Heart right ventricle (tissue), 16 donors: ENCODE data around the gene MAD1L1. TPM values are rescaled to one million over a fixed set of nuclear protein-coding genes. Genes with fewer than 3 reads are reported as not detected.

Experiments
- ATAC-seq, 8 donors: fragments of 200-7000 bp; cut with Tn5 transposase; one replicate each; pipeline ENCODE4 v1.9.1; 2020; ENCODE audit warnings: mild to moderate bottlenecking in 8 of 8, moderate library complexity in 8 of 8, moderate number of reproducible peaks in 1 of 8
- DNase-seq, 2 donors: peaks; one replicate each; pipeline ENCODE4 v3.0.0-alpha.2; 2020
- H3K27ac ChIP-seq, 10 donors: fragments of 200-600 bp; sonication (generic) in 2 of 10; one replicate each; pipeline versions ENCODE4 v1.5.0 to v1.8.0; 2020 to 2022; ENCODE audit warnings: mild to moderate bottlenecking in 3 of 10
- H3K27me3 ChIP-seq, 7 donors: fragments of 200-600 bp; one replicate each; pipeline ENCODE4 v1.8.0; 2021 to 2022; ENCODE audit warnings: mild to moderate bottlenecking in 2 of 7
- H3K36me3 ChIP-seq, 9 donors: fragments of 200-600 bp; sonication (generic) in 1 of 9; one replicate each; pipeline versions ENCODE4 v1.5.0 to v1.8.0; 2020 to 2022; ENCODE audit warnings: mild to moderate bottlenecking in 2 of 9
- H3K4me1 ChIP-seq, 9 donors: fragments of 200-600 bp; sonication (generic) in 1 of 9; one replicate each; pipeline versions ENCODE4 v1.5.0 to v1.8.0; 2020 to 2022; ENCODE audit warnings: mild to moderate bottlenecking in 4 of 9
- H3K4me3 ChIP-seq, 10 donors: fragments of 200-600 bp; sonication (generic) in 2 of 10; one replicate each; pipeline versions ENCODE4 v1.5.0 to v1.8.0; 2020 to 2022; ENCODE audit warnings: mild to moderate bottlenecking in 7 of 10, moderate library complexity in 2 of 10
- H3K9me3 ChIP-seq, 11 donors: fragments of 200-600 bp in 10 of 11; sonication (generic) in 2 of 11; one replicate each; pipeline versions ENCODE4 v1.5.0 to v1.8.0; 2013 to 2022; ENCODE audit warnings: mild to moderate bottlenecking in 2 of 11, control low read depth in 1 of 11, moderate library complexity in 1 of 11
- CTCF ChIP-seq, 9 donors: fragments of 200-600 bp; sonication (generic) in 2 of 9; IDR thresholded peaks; one replicate each; pipeline versions ENCODE4 v1.5.0 to v1.8.0; 2021 to 2022; ENCODE audit warnings: antibody characterized with exemption in 9 of 9, mild to moderate bottlenecking in 5 of 9, moderate library complexity in 1 of 9
- WGBS, 2 donors: extraction: QIAGEN DNeasy Blood & Tissue Kit; methylation state at CpG; one replicate each; pipeline ENCODE4 v1.1.7; 2013; ENCODE audit warnings: inconsistent platforms in 1 of 2; 5-methylcytosine and 5-hydroxymethylcytosine counted together
- intact Hi-C, 10 donors: fragments of 100-400 bp; cut with DNase I; formaldehyde crosslinking; loops; one replicate each; pipeline versions ENCODE4 v1.11.1 to v1.14.2; 2022
- polyA plus RNA-seq, 2 donors: library from polyadenylated mRNA; stranded (reverse); fragments of 200-250 nt; gene quantifications; one replicate each; pipeline ENCODE4 v1.2.3, GENCODE V29; 2013
- total RNA-seq, 10 donors: library from RNA; stranded (reverse); fragmentation: NEBNext Ultra II Directional in 3 of 10; extraction: Animal tissue kit (Norgen Biotek cat#: 25700) in 3 of 10; gene quantifications; one replicate each; pipeline versions ENCODE4 v1.2.1 to v1.2.4, GENCODE V29; 2021 to 2023
- donor health status: Arrhythmogenic right ventricular cardiomyopathy.
- donor health status: ischemic (EF 13 %, LVEDD 7.1; RV severe dilation, severe dysfunction).
- donor health status: healthy with polysubstance abuse.
- donor health status: DM: no; HTN: yes; CAD: no.
- donor health status: DM: no; HTN: no; CAD: no.
- donor health status: ischemic (EF 25% LVEDD 6.9; RV normal size, moderate dysfunction).
- donor health status: ischemic (EF 25% LVEDD 5.7; RV mildly dilated, moderate dysfunction).
- donor health status: healthy.
- donor health status: DM: yes; HTN: yes; CAD: no.
- donor health status: Ischemic cardiomyopathy.
- donor health status: ischemic (EF 35%, LVEDD 5.7; RV mildly dilated, moderate dysfunction).
- donor health status: nonischemic (EF 11% LVEDD 7.7; RV severe dilation, severe dysfunction).
- donor health status: DM: yes; HTN: yes; CAD: no.
- donor health status: PGD.
- donor health status: ischemic (EF 29% LVEDD 5.4; RV normal size, mild dysfunction).
- donor health status: nonischemic (EF 23%, LVEDD 6.1; RV moderate dilation, normal function).

The MAD1L1 gene
- total and polyA plus RNA-seq, 12 donors, result 13.8 to 46.8 (median 20.2) TPM

- H3K4me1 ChIP-seq, result peaks cover 0 to 11% (median 4%) of the 10 kb centered on the region in 9 donors
- no peaks in the 10 kb centered on the region for H3K27me3 ChIP-seq
- H3K4me3 ChIP-seq, result no peak overlapping the region
- no peak overlapping the region for H3K27ac ChIP-seq
- intact Hi-C loops, result no loop called here
- TF ChIP-seq CTCF (IDR thresholded peaks at IDR 0.05), result no peak
- 95 to 96% methylated on average over 8 of the region's 8 CpGs for WGBS, 2 donors
- peaks cover 0 to 4% (median 0%) of the 10 kb centered on the region in 9 donors for H3K36me3 ChIP-seq
- ATAC-seq (no peak), DNase-seq (no peak)
- no peaks in the 10 kb centered on the region for H3K9me3 ChIP-seq
Observed at GRCh38 chr7:1969459-1970284, 263.1 kb downstream of the MAD1L1 start.

GRCh38 chr7:1968397-1969111, 264.2 kb downstream of the MAD1L1 start:
- TF ChIP-seq CTCF (IDR thresholded peaks at IDR 0.05), result no peak
- 91 to 95% methylated on average over 36 of the region's 36 CpGs for WGBS, 2 donors
- intact Hi-C loops, result no loop called here

GRCh38 chr7:1967512-1968396, 265.0 kb downstream of the MAD1L1 start:
- Histone ChIP-seq H3K27ac (no peak overlapping the region), H3K36me3 (peaks cover 0 to 10% (median 0%) of the 10 kb centered on the region in 9 donors), H3K9me3 (peaks cover 0 to under 1% (median 0%) of the 10 kb centered on the region in 11 donors), H3K27me3 (no peaks in the 10 kb centered on the region), H3K4me3 (no peak overlapping the region), H3K4me1 (peaks cover 0 to 11% (median 4%) of the 10 kb centered on the region in 9 donors)
- DNase-seq (no peak), ATAC-seq (no peak)
- WGBS, 2 donors, result 95 to 98% methylated on average over 45 of the region's 45 CpGs
- no peak for TF ChIP-seq CTCF (IDR thresholded peaks at IDR 0.05)
- intact Hi-C loops, result loop anchor here in 1 of 10 donors (2.0 kb wide), 1 partner anchor 71 kb away; no protein-coding TSS in a partner anchor

More at GRCh38 chr7:1968397-1969111, 264.2 kb downstream of the MAD1L1 start:
- peaks cover 0 to 11% (median 4%) of the 10 kb centered on the region in 9 donors for H3K4me1 ChIP-seq
- no peaks in the 10 kb centered on the region for H3K27me3 ChIP-seq
- H3K4me3 ChIP-seq, result no peak overlapping the region
- no peak overlapping the region for H3K27ac ChIP-seq
- H3K9me3 ChIP-seq, result no peaks in the 10 kb centered on the region
- H3K36me3 ChIP-seq, result peaks cover 0 to 7% (median 0%) of the 10 kb centered on the region in 9 donors
- DNase-seq (no peak), ATAC-seq (peak in 4 of 8 donors; percentile 41 to 77 (median 70))
